ENCODE results near the gene SLC39A11.

DNA sequence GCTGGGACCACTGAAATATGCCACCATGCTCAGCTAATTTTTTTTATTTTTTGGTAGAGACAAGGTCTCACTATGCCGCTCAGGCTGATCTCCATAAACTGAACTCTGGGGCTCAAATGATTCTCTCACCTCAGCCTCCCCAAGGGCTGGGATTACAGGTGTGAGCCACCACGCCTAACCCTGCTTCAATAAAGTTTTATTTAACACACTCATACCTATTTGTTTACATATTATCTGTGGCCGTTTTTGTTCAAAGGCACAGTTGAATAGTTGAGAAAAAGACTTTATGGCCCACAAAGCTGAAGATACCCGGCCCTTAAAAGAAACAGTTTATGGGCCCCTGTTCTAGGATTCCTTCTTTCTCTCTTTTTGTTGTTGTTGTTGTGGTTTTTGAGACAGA is 419.8 kb downstream of the SLC39A11 start:
- TF ChIP-seq, protein P1, sequence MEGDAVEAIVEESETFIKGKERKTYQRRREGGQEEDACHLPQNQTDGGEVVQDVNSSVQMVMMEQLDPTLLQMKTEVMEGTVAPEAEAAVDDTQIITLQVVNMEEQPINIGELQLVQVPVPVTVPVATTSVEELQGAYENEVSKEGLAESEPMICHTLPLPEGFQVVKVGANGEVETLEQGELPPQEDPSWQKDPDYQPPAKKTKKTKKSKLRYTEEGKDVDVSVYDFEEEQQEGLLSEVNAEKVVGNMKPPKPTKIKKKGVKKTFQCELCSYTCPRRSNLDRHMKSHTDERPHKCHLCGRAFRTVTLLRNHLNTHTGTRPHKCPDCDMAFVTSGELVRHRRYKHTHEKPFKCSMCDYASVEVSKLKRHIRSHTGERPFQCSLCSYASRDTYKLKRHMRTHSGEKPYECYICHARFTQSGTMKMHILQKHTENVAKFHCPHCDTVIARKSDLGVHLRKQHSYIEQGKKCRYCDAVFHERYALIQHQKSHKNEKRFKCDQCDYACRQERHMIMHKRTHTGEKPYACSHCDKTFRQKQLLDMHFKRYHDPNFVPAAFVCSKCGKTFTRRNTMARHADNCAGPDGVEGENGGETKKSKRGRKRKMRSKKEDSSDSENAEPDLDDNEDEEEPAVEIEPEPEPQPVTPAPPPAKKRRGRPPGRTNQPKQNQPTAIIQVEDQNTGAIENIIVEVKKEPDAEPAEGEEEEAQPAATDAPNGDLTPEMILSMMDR (IDR thresholded peaks at IDR 0.05) = no peak
- no peak for TF ChIP-seq POLR2A (IDR thresholded peaks at IDR 0.05)

Data from testis (tissue), 2 donors.